B cell (primary cell): ENCODE data around the gene CD4. TPM values are rescaled to one million over a fixed set of nuclear protein-coding genes. Genes with fewer than 3 reads are reported as not detected.

Source experiments
- ATAC-seq: fragments of 200-7000 bp; cut with Tn5 transposase; one replicate; pipeline ENCODE4 v1.10.0; 2021; ENCODE audit warnings: low read depth, mild to moderate bottlenecking, moderate number of reproducible peaks, moderate library complexity
- CTCF ChIA-PET: fragments of 350-600 bp; sonication (Branson Sonifier 250); formaldehyde crosslinking; loops from one replicate; lab custom pipeline; 2021; ENCODE audit warnings: antibody characterized with exemption, inconsistent platforms; lab: Charles Lee
- POLR2A ChIA-PET: fragments of 350-600 bp; sonication (Branson Sonifier 250); formaldehyde crosslinking; loops from one replicate; lab custom pipeline; 2021; ENCODE audit warnings: antibody characterized with exemption; lab: Charles Lee
- DNase-seq: peaks from one replicate; pipeline ENCODE4 v3.0.0; 2013
- H2AFZ ChIP-seq: 2 replicates; pipeline ENCODE4 v1.6.1; 2012; ENCODE audit warnings: mild to moderate bottlenecking, low read depth, low read length; ENCODE audit not compliant: insufficient read depth, poor library complexity, severe bottlenecking
- H3K27ac ChIP-seq, 2 donors: 1 replicate in 1 of 2; 2 replicates in 1 of 2; pipeline ENCODE4 v1.5.1; 2012 to 2013; ENCODE audit warnings: low read length in 2 of 2, mild to moderate bottlenecking in 2 of 2, moderate library complexity in 1 of 2
- H3K27me3 ChIP-seq, 4 experiments: fragments of 200-600 bp in 1 of 4; sonication (generic) in 1 of 4; replicated peaks in 1 of 4; 1 replicate in 2 of 4; 2 replicates in 2 of 4; pipeline versions ENCODE4 v1.6.1 to v1.7.0; 2013 to 2016; ENCODE audit warnings: low read length in 3 of 4, mild to moderate bottlenecking in 2 of 4, mixed read lengths in 1 of 4, moderate library complexity in 1 of 4; ENCODE audit not compliant: insufficient read depth in 4 of 4, control insufficient read depth in 3 of 4; ENCODE audit errors: control extremely low read depth in 1 of 4
- H3K36me3 ChIP-seq, 2 experiments: replicated peaks in 1 of 2; 1 replicate in 1 of 2; 2 replicates in 1 of 2; pipeline versions ENCODE4 v1.6.1 to v1.7.1; 2013; ENCODE audit warnings: low read length in 1 of 2; ENCODE audit not compliant: insufficient read depth in 2 of 2, control insufficient read depth in 1 of 2; ENCODE audit errors: control extremely low read depth in 1 of 2, extremely low read depth in 1 of 2
- H3K4me1 ChIP-seq, 2 donors: fragments of 200-600 bp in 1 of 2; sonication (generic) in 1 of 2; 1 replicate in 1 of 2; 2 replicates in 1 of 2; pipeline versions ENCODE4 v1.5.1 to v1.6.1; 2013 to 2017; ENCODE audit warnings: low read length in 2 of 2; ENCODE audit not compliant: control insufficient read depth in 2 of 2, insufficient read depth in 2 of 2
- H3K4me2 ChIP-seq: replicated peaks from 2 replicates; pipeline ENCODE3; 2012; ENCODE audit warnings: mild to moderate bottlenecking, low read depth, low read length; ENCODE audit not compliant: poor library complexity, severe bottlenecking
- H3K4me3 ChIP-seq, 5 experiments: fragments of 200-600 bp in 1 of 5; sonication (generic) in 1 of 5; 1 replicate in 3 of 5; 2 replicates in 2 of 5; pipeline versions ENCODE4 v1.5.1 to v1.7.0; 2011 to 2016; ENCODE audit warnings: low read length in 4 of 5, mild to moderate bottlenecking in 4 of 5, low read depth in 2 of 5, control low read depth in 1 of 5, moderate library complexity in 1 of 5; ENCODE audit not compliant: insufficient read depth in 1 of 5; ENCODE audit errors: control extremely low read depth in 1 of 5, extremely low read depth in 1 of 5
- H3K79me2 ChIP-seq: fragments of 200-600 bp; sonication (generic); one replicate; pipeline ENCODE4 v1.6.0; 2016; ENCODE audit warnings: low read length; ENCODE audit not compliant: control insufficient read depth, insufficient read depth
- H3K9ac ChIP-seq: fragments of 200-600 bp; sonication (generic); 2 replicates; pipeline ENCODE4 v1.6.1; 2017; ENCODE audit warnings: mild to moderate bottlenecking, low read length, moderate library complexity
- H3K9me3 ChIP-seq, 3 donors: one replicate each; pipeline versions ENCODE4 v1.6.1 to v1.7.1; 2013; ENCODE audit warnings: low read length in 2 of 3; ENCODE audit not compliant: control insufficient read depth in 2 of 3, insufficient read depth in 1 of 3; ENCODE audit errors: control extremely low read depth in 1 of 3
- H4K20me1 ChIP-seq: 2 replicates; pipeline ENCODE4 v1.6.0; 2012; ENCODE audit warnings: mild to moderate bottlenecking, low read length; ENCODE audit not compliant: insufficient read depth, control insufficient read depth, poor library complexity, severe bottlenecking
- H3K27ac Mint-ChIP-seq: one replicate; pipeline ENCODE4 v1.8.0; 2021; ENCODE audit warnings: mixed read lengths
- H3K27me3 Mint-ChIP-seq: one replicate; pipeline ENCODE4 v1.8.0; 2021; ENCODE audit warnings: mixed read lengths
- H3K4me1 Mint-ChIP-seq: one replicate; pipeline ENCODE4 v1.8.0; 2021; ENCODE audit warnings: mixed read lengths
- H3K4me3 Mint-ChIP-seq: one replicate; pipeline ENCODE4 v1.8.0; 2021; ENCODE audit warnings: mixed read lengths
- H3K9me3 Mint-ChIP-seq: one replicate; pipeline ENCODE4 v1.8.0; 2022; ENCODE audit warnings: mixed read lengths; ENCODE audit not compliant: insufficient read depth
- CTCF ChIP-seq: fragments of 200-600 bp; IDR thresholded peaks from one replicate; pipeline ENCODE4 v1.8.0; 2022; ENCODE audit warnings: antibody characterized with exemption, mild to moderate bottlenecking
- EZH2 ChIP-seq: IDR thresholded peaks from 2 replicates; pipeline ENCODE4 v1.6.1; 2012; ENCODE audit warnings: borderline replicate concordance, low read depth, mild to moderate bottlenecking, moderate library complexity, low read length; ENCODE audit not compliant: insufficient read depth, poor library complexity, severe bottlenecking
- WGBS: methylation state at CpG from one replicate; pipeline ENCODE4 v1.1.5; 2013; ENCODE audit warnings: missing lambda C conversion rate; ENCODE audit not compliant: insufficient coverage; 5-methylcytosine and 5-hydroxymethylcytosine counted together
- intact Hi-C: fragments of 100-400 bp; cut with micrococcal nuclease; formaldehyde crosslinking; loops from one replicate; pipeline ENCODE4 v1.10.0; 2022
- polyA plus RNA-seq: library from polyadenylated mRNA; depleted of rRNA; stranded (reverse); fragments of >200 nt; gene quantifications from 2 replicates; pipeline ENCODE4 v1.2.3, GENCODE V29; 2012
- total RNA-seq, 2 donors: library from RNA; stranded (reverse); fragments of 120-200 nt in 1 of 2; gene quantifications; 1 replicate in 1 of 2; 2 replicates in 1 of 2; pipeline versions ENCODE4 v1.2.3 to v1.2.4, GENCODE V29; 2013 to 2022

Gene CD4
- total and polyA plus RNA-seq, 2 donors (not counting 1 experiment from before 2014, with no cell fraction given), result 0.49 to 2.2 TPM

GRCh38 chr12:6757028-6757690, 32.2 kb upstream of the CD4 start:
- intact Hi-C loops, result no loop called here
- WGBS, result 98% methylated on average over 6 of the region's 8 CpGs
- Histone ChIP-seq H3K9ac (no peak overlapping the region), H3K36me3 (no peaks in the 10 kb centered on the region), H4K20me1 (no peaks in the 10 kb centered on the region), H3K27ac (no peak overlapping the region), H2AFZ (no peak overlapping the region), H3K9me3 (no peaks in the 10 kb centered on the region), H3K4me3 (no peak overlapping the region), H3K27me3 (no peaks in the 10 kb centered on the region), H3K4me1 (peaks cover 12 to 16% of the 10 kb centered on the region in 2 donors), H3K79me2 (peaks cover 7% of the 10 kb centered on the region), H3K4me2 (no peak overlapping the region)
- Mint-ChIP-seq H3K4me1 (peaks cover 17% of the 10 kb centered on the region), H3K9me3 (no peaks in the 10 kb centered on the region), H3K27ac (peak overlapping the region; percentile 4), H3K4me3 (no peak overlapping the region), H3K27me3 (peaks cover 8% of the 10 kb centered on the region)
- no peak for DNase-seq
- ChIA-PET POLR2A (interaction anchor here (0.7 kb wide), 1 partner anchor 11 kb away, joined by 4 read pairs; no protein-coding TSS in a partner anchor), CTCF (interaction anchor here (0.7 to 6.4 kb wide), 6 partner anchors 10 to 26 kb away, joined by 3 to 109 read pairs (median 4); partner anchors contain the start of gene PTMS)
- ATAC-seq, result no peak
- TF ChIP-seq CTCF (no peak), EZH2 (no peak)

- intact Hi-C loops, result no loop called here
- no peaks in the 10 kb centered on the region for H3K79me2 ChIP-seq
- no peaks in the 10 kb centered on the region for H3K27me3 ChIP-seq
- TF ChIP-seq EZH2, result no peak
- no peak for TF ChIP-seq CTCF
- no peak overlapping the region for H3K27ac Mint-ChIP-seq
- no peak for ATAC-seq
- 75% methylated on average over 9 of the region's 9 CpGs for WGBS
- CTCF ChIA-PET, result interaction anchor here (1.3 to 6.4 kb wide), 3 partner anchors 9 to 20 kb away, joined by 3 to 85 read pairs (median 5); partner anchors contain the start of gene PTMS
- H4K20me1 ChIP-seq, result no peaks in the 10 kb centered on the region
- DNase-seq, result no peak
- H3K4me1 Mint-ChIP-seq, result peaks cover 10% of the 10 kb centered on the region
- peaks cover 12% of the 10 kb centered on the region for H3K27me3 Mint-ChIP-seq
- POLR2A ChIA-PET, result no interaction called here
- no peak overlapping the region for H3K9ac ChIP-seq
- H3K4me2 ChIP-seq, result no peak overlapping the region
- H2AFZ ChIP-seq, result no peak overlapping the region
- no peaks in the 10 kb centered on the region for H3K9me3 ChIP-seq
- no peak overlapping the region for H3K4me3 Mint-ChIP-seq
- no peaks in the 10 kb centered on the region for H3K36me3 ChIP-seq
- no peak overlapping the region for H3K27ac ChIP-seq
- H3K9me3 Mint-ChIP-seq, result no peaks in the 10 kb centered on the region
- no peak overlapping the region for H3K4me3 ChIP-seq
- peaks cover 7 to 11% of the 10 kb centered on the region in 2 donors for H3K4me1 ChIP-seq
These were observed 30.7 kb upstream of the CD4 start for GRCh38 chr12:6758506-6759095.
